Esophagus muscularis mucosa (tissue), 3 donors: ENCODE data around the gene GRID1.

Source experiments
- CTCF ChIP-seq, 3 experiments: fragments of 200-600 bp in 2 of 3; fragments of 450-650 bp in 1 of 3; sonication (generic) in 2 of 3; IDR thresholded peaks; one replicate each; pipeline ENCODE4 v1.5.1; 2017 to 2019; ENCODE audit warnings: antibody characterized with exemption in 3 of 3, mild to moderate bottlenecking in 2 of 3, moderate library complexity in 1 of 3
- EP300 ChIP-seq: sonication (generic); formaldehyde crosslinking; IDR thresholded peaks from one replicate; pipeline ENCODE4 v1.6.1; 2017; ENCODE audit warnings: antibody characterized with exemption

DNA sequence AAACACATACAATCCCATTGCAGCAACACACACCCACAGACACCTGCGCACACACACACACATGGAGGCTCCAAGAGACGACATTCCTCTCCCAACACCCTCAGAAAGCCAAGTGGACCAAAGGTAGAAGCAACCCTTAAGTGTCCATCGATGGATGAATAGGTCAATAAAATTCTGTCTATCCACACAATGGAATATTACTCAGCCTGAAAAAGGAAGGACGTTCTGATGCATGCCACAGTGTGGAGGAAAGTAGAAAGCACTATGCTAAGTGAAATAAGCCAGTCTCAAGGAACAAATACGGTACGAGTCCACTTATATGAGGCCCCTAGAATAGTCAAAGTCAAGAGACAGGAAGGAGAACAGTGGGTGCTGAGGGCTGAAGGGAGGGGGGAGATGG is 174.4 kb downstream of the GRID1 start:
- TF ChIP-seq EP300 (no peak), CTCF (IDR thresholded peaks at IDR 0.05) (no peak)
